ENCODE results near the gene MARCHF3.
A peak's percentile ranks its signal among the peaks of the same experiment; 100 is the strongest.

DNA sequence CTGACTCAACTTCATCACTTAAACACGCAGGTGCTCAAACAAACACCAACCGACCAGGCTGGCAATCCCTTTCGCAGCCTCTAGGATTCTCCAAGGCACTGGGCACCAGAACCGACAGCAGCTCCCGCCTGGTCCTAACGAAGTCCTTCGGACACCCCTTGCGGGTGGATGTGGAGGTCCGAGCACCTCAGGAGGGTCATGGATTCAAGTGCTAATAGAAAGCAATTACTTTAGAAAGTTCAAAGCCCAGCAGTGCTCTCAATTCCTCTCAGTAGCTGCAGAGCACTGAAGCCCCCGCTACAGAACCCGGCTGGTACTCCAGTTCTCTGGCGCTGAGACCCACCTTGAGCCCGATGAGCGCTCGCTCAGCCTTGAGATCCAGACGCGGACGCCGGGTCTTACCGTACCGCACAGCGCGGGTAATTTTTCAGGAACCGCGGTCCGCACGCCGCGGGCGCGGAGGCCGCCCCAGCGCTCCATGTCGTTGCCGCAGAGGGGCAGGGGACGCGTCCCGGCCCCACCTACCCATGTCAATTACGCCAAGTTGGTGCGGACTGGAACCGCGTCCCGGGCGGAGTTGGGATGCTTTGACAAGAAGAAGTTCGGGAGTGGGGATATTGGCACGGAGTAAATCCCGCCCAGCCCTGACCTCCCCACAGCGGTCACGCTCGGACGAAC, 638 bp downstream of the MARCHF3 start:
- TF ChIP-seq, protein P1, sequence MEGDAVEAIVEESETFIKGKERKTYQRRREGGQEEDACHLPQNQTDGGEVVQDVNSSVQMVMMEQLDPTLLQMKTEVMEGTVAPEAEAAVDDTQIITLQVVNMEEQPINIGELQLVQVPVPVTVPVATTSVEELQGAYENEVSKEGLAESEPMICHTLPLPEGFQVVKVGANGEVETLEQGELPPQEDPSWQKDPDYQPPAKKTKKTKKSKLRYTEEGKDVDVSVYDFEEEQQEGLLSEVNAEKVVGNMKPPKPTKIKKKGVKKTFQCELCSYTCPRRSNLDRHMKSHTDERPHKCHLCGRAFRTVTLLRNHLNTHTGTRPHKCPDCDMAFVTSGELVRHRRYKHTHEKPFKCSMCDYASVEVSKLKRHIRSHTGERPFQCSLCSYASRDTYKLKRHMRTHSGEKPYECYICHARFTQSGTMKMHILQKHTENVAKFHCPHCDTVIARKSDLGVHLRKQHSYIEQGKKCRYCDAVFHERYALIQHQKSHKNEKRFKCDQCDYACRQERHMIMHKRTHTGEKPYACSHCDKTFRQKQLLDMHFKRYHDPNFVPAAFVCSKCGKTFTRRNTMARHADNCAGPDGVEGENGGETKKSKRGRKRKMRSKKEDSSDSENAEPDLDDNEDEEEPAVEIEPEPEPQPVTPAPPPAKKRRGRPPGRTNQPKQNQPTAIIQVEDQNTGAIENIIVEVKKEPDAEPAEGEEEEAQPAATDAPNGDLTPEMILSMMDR (conservative IDR thresholded peaks at IDR 0.05; ENCODE audit: low read length): peak; percentile 50
- TF ChIP-seq EZH2phosphoT487 (IDR thresholded peaks at IDR 0.05; ENCODE audit: borderline replicate concordance, low read depth, low read length): no peak
